SK-N-SH (cell line): ENCODE data around the gene NOLC1. TPM values are rescaled to one million over a fixed set of nuclear protein-coding genes. Genes with fewer than 3 reads are reported as not detected.

ENCODE experiments used
- CTCF ChIA-PET: fragments of 300-600, 350-600 bp; formaldehyde crosslinking; extraction: SDS; loops from one replicate; lab custom pipeline; 2021; lab: Yijun Ruan, JAX
- POLR2A ChIA-PET: fragments of 350-600 bp; sonication (Branson Sonifier 250); formaldehyde crosslinking; extraction: SDS; loops from one replicate; lab custom pipeline; 2020; ENCODE audit warnings: antibody characterized with exemption, inconsistent platforms; lab: Yijun Ruan, JAX
- DNase-seq: peaks from one replicate; pipeline ENCODE4 v3.0.0; 2012
- H2AFZ ChIP-seq: fragments of 200-600 bp; sonication (generic); 2 replicates; pipeline ENCODE4 v1.8.1; 2016; ENCODE audit warnings: antibody characterized with exemption, mild to moderate bottlenecking, low read depth
- H3F3A ChIP-seq: fragments of 200-600 bp; sonication (generic); replicated peaks from 2 replicates; pipeline ENCODE3; 2016; ENCODE audit warnings: antibody characterized with exemption, mild to moderate bottlenecking; ENCODE audit not compliant: insufficient read depth
- H3K27ac ChIP-seq, 2 experiments: fragments of 200-500 bp in 1 of 2; fragments of 200-600 bp in 1 of 2; sonication (Bioruptor generic) in 1 of 2; sonication (generic), shearing (Covaris generic) in 1 of 2; 2 replicates each; pipeline versions ENCODE4 v1.5.1 to v1.6.1; 2014 to 2016; ENCODE audit warnings: low read depth in 2 of 2, inconsistent platforms in 1 of 2, low read length in 1 of 2, mild to moderate bottlenecking in 1 of 2, mixed read lengths in 1 of 2
- H3K27me3 ChIP-seq: fragments of 200-600 bp; sonication (generic), shearing (Covaris generic); 2 replicates; pipeline ENCODE4 v1.6.1; 2016; ENCODE audit warnings: mixed run types; ENCODE audit not compliant: insufficient read depth
- H3K36me3 ChIP-seq, 2 experiments: fragments of 200-500 bp in 1 of 2; fragments of 200-600 bp in 1 of 2; sonication (Bioruptor generic) in 1 of 2; sonication (generic) in 1 of 2; replicated peaks in 1 of 2; 2 replicates each; pipeline versions ENCODE3 to v1.5.1; 2014 to 2016; ENCODE audit warnings: low read length in 1 of 2, mild to moderate bottlenecking in 1 of 2; ENCODE audit not compliant: insufficient read depth in 2 of 2, control insufficient read depth in 1 of 2
- H3K4me1 ChIP-seq, 2 experiments: fragments of 200-500 bp in 1 of 2; fragments of 200-600 bp in 1 of 2; sonication (Bioruptor generic) in 1 of 2; sonication (generic), shearing (Covaris generic) in 1 of 2; 2 replicates each; pipeline versions ENCODE4 v1.5.1 to v1.6.1; 2014 to 2016; ENCODE audit warnings: low read depth in 1 of 2, low read length in 1 of 2, mixed run types in 1 of 2; ENCODE audit not compliant: insufficient read depth in 2 of 2, control insufficient read depth in 1 of 2
- H3K4me2 ChIP-seq: fragments of 200-600 bp; sonication (generic), shearing (Covaris generic); 2 replicates; pipeline ENCODE4 v1.6.1; 2017; ENCODE audit warnings: mixed run types
- H3K4me3 ChIP-seq, 2 experiments: fragments of 200-500 bp in 1 of 2; fragments of 200-600 bp in 1 of 2; sonication (Bioruptor generic) in 1 of 2; sonication (generic), shearing (Covaris generic) in 1 of 2; 2 replicates each; pipeline versions ENCODE4 v1.5.1 to v1.8.1; 2014 to 2016; ENCODE audit warnings: low read depth in 2 of 2, inconsistent platforms in 1 of 2, low read length in 1 of 2, mild to moderate bottlenecking in 1 of 2, mixed read lengths in 1 of 2, moderate library complexity in 1 of 2
- H3K79me2 ChIP-seq: fragments of 200-600 bp; sonication (generic); 2 replicates; pipeline ENCODE4 v1.8.1; 2017; ENCODE audit warnings: mild to moderate bottlenecking; ENCODE audit not compliant: insufficient read depth
- H3K9ac ChIP-seq: fragments of 200-600 bp; sonication (generic); 2 replicates; pipeline ENCODE4 v1.6.1; 2017; ENCODE audit warnings: mixed run types
- H3K9me2 ChIP-seq: fragments of 200-600 bp; sonication (generic); 2 replicates; pipeline ENCODE4 v1.6.1; 2017; ENCODE audit warnings: mixed run types
- H3K9me3 ChIP-seq: fragments of 200-600 bp; sonication (generic); 2 replicates; pipeline ENCODE4 v1.6.1; 2017; ENCODE audit warnings: mixed run types, mild to moderate bottlenecking, moderate library complexity
- H4K20me1 ChIP-seq: fragments of 200-600 bp; sonication (generic); 2 replicates; pipeline ENCODE4 v1.6.1; 2017; ENCODE audit warnings: mild to moderate bottlenecking, mixed run types; ENCODE audit not compliant: insufficient read depth
- ELF1 ChIP-seq: IDR thresholded peaks from 2 replicates; pipeline ENCODE4 v1.4.0; 2012
- EP300 ChIP-seq, 2 experiments: IDR thresholded peaks; 2 replicates each; pipeline versions ENCODE4 v1.4.0 to v1.6.1; 2012; ENCODE audit warnings: borderline replicate concordance in 1 of 2, low read depth in 1 of 2, low read length in 1 of 2
- FOSL2 ChIP-seq: IDR thresholded peaks from 2 replicates; pipeline ENCODE4 v1.4.0; 2012; ENCODE audit warnings: low read depth, mild to moderate bottlenecking, moderate library complexity, borderline replicate concordance
- FOXJ3 ChIP-seq: sonication (generic); formaldehyde crosslinking; IDR thresholded peaks from 2 replicates; pipeline ENCODE4 v1.5.1; 2020; ENCODE audit warnings: mild to moderate bottlenecking, missing genetic modification reagents
- GABPA ChIP-seq: IDR thresholded peaks from 2 replicates; pipeline ENCODE4 v1.4.0; 2012; ENCODE audit warnings: low read depth, mild to moderate bottlenecking
- JUND ChIP-seq: IDR thresholded peaks from 2 replicates; pipeline ENCODE4 v1.4.0; 2012
- NFIC ChIP-seq: IDR thresholded peaks from 2 replicates; pipeline ENCODE4 v1.4.0; 2012; ENCODE audit warnings: borderline replicate concordance
- NRF1 ChIP-seq: IDR thresholded peaks from 2 replicates; pipeline ENCODE4 v1.6.1; 2012; ENCODE audit warnings: low read depth, mild to moderate bottlenecking, low read length
- SMC3 ChIP-seq: IDR thresholded peaks from 2 replicates; pipeline ENCODE4 v1.6.1; 2012; ENCODE audit warnings: low read depth, low read length, improper control_type of control experiment
- TAF1 ChIP-seq: IDR thresholded peaks from 2 replicates; pipeline ENCODE4 v1.6.1; 2012; ENCODE audit warnings: low read depth, mild to moderate bottlenecking, low read length, moderate library complexity, borderline replicate concordance
- YY1 ChIP-seq: IDR thresholded peaks from 2 replicates; pipeline ENCODE4 v1.4.0; 2012; ENCODE audit warnings: low read depth, mild to moderate bottlenecking
- WGBS: methylation state at CpG from one replicate; pipeline ENCODE4 v1.1.6; 2017; ENCODE audit warnings: low lambda C conversion rate; 5-methylcytosine and 5-hydroxymethylcytosine counted together
- polyA plus RNA-seq, 3 experiments: library from polyadenylated mRNA; depleted of rRNA; stranded (reverse); fragments of >200 nt; gene quantifications; 2 replicates each; pipeline ENCODE4 v1.2.3, GENCODE V29; 2012
- TF ChIP-seq, protein P1 (sequence below): fragments of 150-350 bp; IDR thresholded peaks from 2 replicates; pipeline ENCODE4 v1.6.1; 2016; ENCODE audit warnings: mild to moderate bottlenecking, low read depth, low read length
- TF ChIP-seq, protein P2 (sequence below): fragments of 150-350 bp; IDR thresholded peaks from 2 replicates; pipeline ENCODE4 v1.6.1; 2017; ENCODE audit warnings: antibody characterized with exemption, low read length, low read depth, borderline replicate concordance
- TF ChIP-seq, protein P3 (sequence below): IDR thresholded peaks from 2 replicates; pipeline ENCODE4; 2012

The NOLC1 gene
- polyA plus RNA-seq, 1 of the 3 experiments (the other 2 are of a cell fraction) = 71.8 TPM

DNA sequence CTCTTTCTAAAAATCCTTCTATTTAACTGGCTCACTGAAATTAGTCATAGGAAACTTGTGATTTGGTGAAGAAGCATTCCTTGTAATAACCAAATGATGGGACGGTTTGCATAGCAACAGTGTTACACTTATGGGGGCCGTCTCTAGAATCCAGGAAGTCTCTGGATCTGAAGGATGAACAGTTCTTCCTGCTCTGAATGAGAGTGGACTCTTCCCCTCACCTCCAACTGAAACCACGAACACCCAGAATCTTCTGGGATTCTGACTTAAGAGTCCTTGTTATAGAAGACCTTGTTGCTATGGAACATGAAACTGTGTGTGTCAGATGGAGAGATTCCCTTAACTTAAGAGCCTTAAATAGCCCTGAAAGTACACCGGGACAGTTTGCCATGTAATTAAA lies 23.2 kb downstream of the NOLC1 start:
- no peak overlapping the region for H3K4me2 ChIP-seq
- H3K4me3 ChIP-seq = no peak overlapping the region
- WGBS = 61% methylated on average over 4 of the region's 4 CpGs
- H3F3A ChIP-seq = no peaks in the 10 kb centered on the region
- H4K20me1 ChIP-seq = no peaks in the 10 kb centered on the region
- DNase-seq = no peak
- ChIA-PET CTCF (interaction anchor here (1.3 to 2.1 kb wide), 2 partner anchors 11 to 55 kb away, joined by 3 to 8 read pairs; no protein-coding TSS in a partner anchor), POLR2A (no interaction called here)
- TF ChIP-seq TAF1 (no peak), NRF1 (no peak), GABPA (no peak), FOSL2 (no peak), YY1 (no peak), SMC3 (no peak), EP300 (IDR thresholded peaks at IDR 0.05; ENCODE audit: borderline replicate concordance in 1 of 2, low read depth in 1 of 2, low read length in 1 of 2) (no peak), JUND (no peak)
- TF ChIP-seq, protein P1, sequence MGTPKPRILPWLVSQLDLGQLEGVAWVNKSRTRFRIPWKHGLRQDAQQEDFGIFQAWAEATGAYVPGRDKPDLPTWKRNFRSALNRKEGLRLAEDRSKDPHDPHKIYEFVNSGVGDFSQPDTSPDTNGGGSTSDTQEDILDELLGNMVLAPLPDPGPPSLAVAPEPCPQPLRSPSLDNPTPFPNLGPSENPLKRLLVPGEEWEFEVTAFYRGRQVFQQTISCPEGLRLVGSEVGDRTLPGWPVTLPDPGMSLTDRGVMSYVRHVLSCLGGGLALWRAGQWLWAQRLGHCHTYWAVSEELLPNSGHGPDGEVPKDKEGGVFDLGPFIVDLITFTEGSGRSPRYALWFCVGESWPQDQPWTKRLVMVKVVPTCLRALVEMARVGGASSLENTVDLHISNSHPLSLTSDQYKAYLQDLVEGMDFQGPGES = no peak
- TF ChIP-seq, protein P2, sequence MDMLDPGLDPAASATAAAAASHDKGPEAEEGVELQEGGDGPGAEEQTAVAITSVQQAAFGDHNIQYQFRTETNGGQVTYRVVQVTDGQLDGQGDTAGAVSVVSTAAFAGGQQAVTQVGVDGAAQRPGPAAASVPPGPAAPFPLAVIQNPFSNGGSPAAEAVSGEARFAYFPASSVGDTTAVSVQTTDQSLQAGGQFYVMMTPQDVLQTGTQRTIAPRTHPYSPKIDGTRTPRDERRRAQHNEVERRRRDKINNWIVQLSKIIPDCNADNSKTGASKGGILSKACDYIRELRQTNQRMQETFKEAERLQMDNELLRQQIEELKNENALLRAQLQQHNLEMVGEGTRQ = no peak
- TF ChIP-seq, protein P3, sequence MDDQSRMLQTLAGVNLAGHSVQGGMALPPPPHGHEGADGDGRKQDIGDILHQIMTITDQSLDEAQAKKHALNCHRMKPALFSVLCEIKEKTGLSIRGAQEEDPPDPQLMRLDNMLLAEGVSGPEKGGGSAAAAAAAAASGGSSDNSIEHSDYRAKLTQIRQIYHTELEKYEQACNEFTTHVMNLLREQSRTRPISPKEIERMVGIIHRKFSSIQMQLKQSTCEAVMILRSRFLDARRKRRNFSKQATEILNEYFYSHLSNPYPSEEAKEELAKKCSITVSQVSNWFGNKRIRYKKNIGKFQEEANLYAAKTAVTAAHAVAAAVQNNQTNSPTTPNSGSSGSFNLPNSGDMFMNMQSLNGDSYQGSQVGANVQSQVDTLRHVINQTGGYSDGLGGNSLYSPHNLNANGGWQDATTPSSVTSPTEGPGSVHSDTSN = no peak
- H3K36me3 ChIP-seq = no peaks in the 10 kb centered on the region
- peak overlapping the region; percentile 66 for H2AFZ ChIP-seq
- H3K9me2 ChIP-seq = no peaks in the 10 kb centered on the region
- H3K9me3 ChIP-seq = no peaks in the 10 kb centered on the region
- H3K27me3 ChIP-seq = no peaks in the 10 kb centered on the region
- H3K27ac ChIP-seq = peak overlapping the region in 1 of 2 experiments; percentile 15; a peak in 1 of 4 replicates
- no peaks in the 10 kb centered on the region for H3K4me1 ChIP-seq
- no peak overlapping the region for H3K9ac ChIP-seq
- H3K79me2 ChIP-seq = no peaks in the 10 kb centered on the region

DNA sequence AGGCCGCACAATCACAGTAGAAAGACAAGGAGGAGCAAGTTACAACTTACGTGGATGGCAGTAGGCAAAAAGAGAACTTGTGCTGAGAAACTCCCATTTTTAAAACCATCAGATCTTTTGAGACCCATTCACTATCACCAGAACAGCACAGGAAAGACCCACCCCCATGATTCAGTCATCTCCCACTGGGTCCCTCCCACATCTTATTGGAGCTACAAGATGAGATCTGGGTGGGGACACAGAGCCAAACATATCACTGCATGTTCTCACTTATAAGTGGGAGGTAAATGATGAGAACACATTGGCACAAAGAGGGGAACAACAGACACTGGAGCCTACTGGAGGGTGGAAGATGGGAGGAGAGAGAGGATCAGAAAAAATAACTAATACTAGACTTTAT lies 32.4 kb downstream of the NOLC1 start:
- H3F3A ChIP-seq = no peaks in the 10 kb centered on the region
- no peak overlapping the region for H3K4me3 ChIP-seq
- no peaks in the 10 kb centered on the region for H3K9me3 ChIP-seq
- no peaks in the 10 kb centered on the region for H3K36me3 ChIP-seq
- H3K27me3 ChIP-seq = no peaks in the 10 kb centered on the region
- no peak for TF ChIP-seq FOXJ3 (CRISPR knock-in tag)
- no peak for TF ChIP-seq ELF1
- TF ChIP-seq GABPA = no peak
- no peak for TF ChIP-seq NFIC
- TF ChIP-seq, all 33 proteins: peak for 0
- Histone ChIP-seq H3K4me2 (no peak overlapping the region), H4K20me1 (no peaks in the 10 kb centered on the region), H3K27ac (no peak overlapping the region), H3K4me1 (no peaks in the 10 kb centered on the region; a peak in 1 of 4 replicates), H3K79me2 (no peaks in the 10 kb centered on the region), H3K9ac (no peak overlapping the region), H3K9me2 (no peaks in the 10 kb centered on the region), H2AFZ (no peak overlapping the region)
- CTCF ChIA-PET = interaction anchor here (0.6 to 2.1 kb wide), 2 partner anchors 15 to 167 kb away, joined by 3 to 6 read pairs; no protein-coding TSS in a partner anchor
- POLR2A ChIA-PET = no interaction called here
- WGBS = 41% methylated on average over 2 of the region's 2 CpGs
- no peak for DNase-seq
